NOMO-1 (cell line): Measurements from ENCODE around the gene KRT4.
"Not testable (repeated sequence)": the region's sequence is repeated elsewhere in the genome, so short reads cannot be mapped to it uniquely, and the experiment has no call there.

Experiments
- DNase-seq, 2 experiments: peaks; one replicate each; lab custom pipeline; 2025; ENCODE audit not compliant: unreplicated experiment in 2 of 2; lab: John Stamatoyannopoulos, UW

The KRT4 gene

GRCh38 chr12:52813885-52814709 lies at the start of gene KRT4:
KRT4 (minus strand) TSS chr12:52814116; CDS start chr12:52814058, 58 bp downstream.
- no peak for DNase-seq

DNA sequence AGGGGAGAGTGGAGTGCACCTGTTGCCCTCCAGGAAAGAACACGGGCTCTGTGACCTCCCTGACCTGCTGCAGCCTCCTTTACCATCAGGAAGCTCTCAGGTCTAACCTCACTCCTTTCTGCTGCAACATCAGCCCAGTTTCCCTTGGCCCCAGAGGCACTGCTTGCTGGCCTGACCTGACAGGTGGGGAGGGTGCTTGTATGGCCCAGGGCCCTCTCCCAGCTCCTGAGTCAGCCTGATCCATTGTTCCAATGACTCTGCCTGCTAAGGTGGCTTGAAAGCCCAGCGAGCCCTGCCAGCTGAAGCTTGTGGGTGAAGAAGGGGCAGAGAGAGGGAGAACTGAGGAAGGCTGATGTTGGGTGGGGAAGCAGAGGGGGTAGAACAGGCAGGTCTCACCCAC lies 48.1 kb upstream of the KRT4 start:
- DNase-seq, result no peak

DNA sequence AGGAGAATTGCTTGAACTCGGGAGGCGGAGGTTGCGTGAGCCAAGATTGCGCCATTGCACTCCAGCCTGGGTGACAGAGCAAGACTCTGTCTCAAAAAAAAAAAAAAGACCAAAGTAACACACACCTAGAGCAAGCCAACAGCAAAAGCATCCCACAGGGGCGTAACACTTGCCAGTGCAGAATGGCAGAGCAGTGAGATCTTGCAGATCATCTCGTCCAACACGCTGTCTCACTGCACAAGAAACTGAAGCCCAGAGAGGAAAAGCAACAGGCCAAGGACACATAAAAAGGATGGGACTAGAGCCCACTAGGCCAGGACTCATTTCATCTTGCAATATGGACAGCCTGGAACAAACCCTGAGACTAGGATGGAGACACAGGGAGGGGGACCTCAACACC lies 47.6 kb upstream of the KRT4 start:
- DNase-seq, result no peak

DNA sequence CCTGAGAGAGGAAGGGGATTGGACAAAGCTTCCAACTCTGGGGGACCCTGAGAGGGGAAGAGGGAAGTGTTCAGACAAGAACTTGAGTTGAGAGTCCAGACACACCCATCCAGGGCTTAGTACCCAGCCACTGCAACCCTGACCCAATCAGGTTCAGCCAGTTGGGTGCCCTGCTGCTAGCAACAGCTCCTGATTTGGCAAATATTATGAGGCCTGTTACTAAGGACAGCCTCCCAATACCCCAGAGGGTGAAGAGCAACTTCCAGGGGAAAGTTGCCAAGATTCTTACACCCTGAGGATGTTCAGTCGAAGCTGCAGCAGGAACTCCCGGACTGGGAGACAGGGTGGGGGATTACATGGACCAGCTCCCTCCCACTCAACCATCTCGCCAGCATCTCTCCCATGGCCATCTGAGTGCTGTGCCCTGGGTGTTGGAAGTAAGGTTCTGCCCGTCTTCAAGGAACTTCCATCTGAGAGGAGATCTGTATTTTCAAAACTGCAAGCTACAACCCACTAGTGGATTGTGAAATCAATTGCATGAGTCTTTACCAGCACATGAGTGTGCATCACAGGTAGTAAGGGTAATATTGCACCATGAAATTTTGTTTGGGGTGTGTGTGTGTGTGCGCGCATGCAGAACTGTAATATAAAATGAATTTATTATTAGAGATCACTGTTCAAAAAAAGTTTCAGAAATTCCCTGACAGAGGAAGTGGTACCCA lies 46.3 kb upstream of the KRT4 start:
- DNase-seq, result no peak

GRCh38 chr12:52857500-52857899 lies 43.6 kb upstream of the KRT4 start:
- no peak for DNase-seq

DNA sequence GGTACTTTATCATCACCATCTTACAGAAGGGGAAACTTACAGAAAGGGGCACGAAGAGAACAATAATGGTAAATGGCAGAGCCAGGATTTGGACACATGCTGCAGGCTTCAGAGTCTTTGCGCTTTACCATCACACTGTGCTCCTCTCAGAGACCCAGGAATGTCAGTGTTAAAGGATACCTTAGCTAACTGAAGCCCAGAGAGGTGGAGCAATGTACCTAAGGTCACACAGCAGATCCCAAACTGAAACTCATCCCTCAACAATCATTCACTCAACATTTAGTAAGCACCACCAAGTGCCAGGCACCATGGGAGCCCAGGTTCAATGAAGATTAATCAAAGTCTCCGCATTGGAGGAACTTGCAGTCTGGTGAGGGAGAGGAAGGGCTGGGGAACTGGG lies 42.9 kb upstream of the KRT4 start:
- DNase-seq, result no peak

- DNase-seq, result not testable (repeated sequence)
Observed at GRCh38 chr12:52856077-52856476, 42.2 kb upstream of the KRT4 start.

DNA sequence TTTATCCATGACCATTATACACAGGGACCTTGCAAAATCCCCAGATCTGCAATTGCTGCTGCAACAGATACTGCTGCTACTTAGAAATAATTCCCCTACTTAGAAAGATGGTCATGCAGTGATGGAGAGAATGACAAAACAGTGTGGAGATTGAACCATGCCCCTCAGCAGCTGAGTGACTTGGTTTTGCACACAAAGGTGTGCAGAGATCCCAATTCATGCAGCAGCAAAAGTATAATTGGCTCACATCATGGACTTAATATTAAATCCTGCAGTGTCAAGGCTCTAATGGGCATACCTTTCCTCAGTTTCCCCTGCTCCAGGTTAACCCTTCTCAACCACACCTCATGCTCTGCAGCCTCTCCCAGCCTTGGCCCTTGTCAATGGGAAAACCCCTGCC lies 37.9 kb upstream of the KRT4 start:
- no peak for DNase-seq

- DNase-seq, result no peak
Observed at GRCh38 chr12:52850681-52851080, 36.8 kb upstream of the KRT4 start.

GRCh38 chr12:52849511-52849910 lies 35.6 kb upstream of the KRT4 start:
- no peak for DNase-seq

DNA sequence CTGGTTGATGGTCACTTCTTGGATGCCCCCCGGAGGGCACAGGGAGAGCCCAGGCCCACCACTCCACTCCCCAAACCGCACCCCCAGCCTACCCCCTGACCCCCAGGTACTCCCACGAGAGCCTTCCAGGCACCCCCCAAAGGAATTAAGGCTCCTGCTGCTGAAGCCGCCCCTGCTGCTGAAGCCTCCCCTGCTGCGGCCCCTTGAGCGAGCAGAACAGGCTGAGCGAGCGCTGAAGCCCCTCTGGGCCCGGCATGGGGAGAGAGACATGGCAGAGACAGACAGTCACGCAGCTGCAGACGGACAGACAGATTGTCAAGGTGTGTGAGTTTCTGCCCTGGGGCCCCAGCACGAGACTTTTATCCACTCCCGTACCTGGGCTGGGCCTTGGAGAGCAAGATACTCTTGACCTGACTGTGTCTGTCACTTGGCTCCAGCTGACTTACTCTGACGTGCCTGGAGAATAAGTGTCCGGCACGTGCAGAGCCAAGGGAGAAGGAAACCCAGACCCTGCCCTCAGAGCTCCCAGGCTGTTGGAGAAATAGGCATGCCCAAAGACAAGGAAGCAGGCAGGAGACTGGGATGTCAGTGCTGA lies 34.8 kb upstream of the KRT4 start, which contains the start of gene KRT78:
TSS of gene KRT78 (minus strand) at position 334 of the 595 bp plus-strand sequence. CDS start at position 270, 64 bp downstream.
- DNase-seq, result no peak

GRCh38 chr12:52847335-52848102 lies 33.6 kb upstream of the KRT4 start:
- no peak for DNase-seq

- DNase-seq, result no peak
Observed at GRCh38 chr12:52846356-52846970, 32.5 kb upstream of the KRT4 start.

DNA sequence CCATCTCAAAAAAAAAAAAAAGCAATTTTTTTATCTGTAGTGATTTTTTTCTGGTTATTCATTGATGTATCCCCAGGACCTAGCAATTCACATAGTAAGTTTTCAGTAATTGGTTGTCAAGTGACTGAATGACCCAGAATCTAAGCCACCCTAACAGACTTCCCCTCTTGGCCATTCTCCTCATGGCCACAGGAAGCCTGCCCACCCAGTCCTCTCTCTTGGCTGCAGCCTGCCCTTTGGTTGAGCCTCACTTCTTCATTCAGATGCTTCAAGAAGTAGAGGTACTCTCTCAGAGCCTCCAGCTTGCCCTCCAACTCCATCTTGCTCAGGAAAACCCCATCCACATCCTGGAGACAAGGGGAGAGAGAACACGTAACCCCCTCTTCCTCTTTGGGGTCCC lies 32.0 kb upstream of the KRT4 start:
- DNase-seq, result no peak

- no peak for DNase-seq
Observed at GRCh38 chr12:52844386-52844785, 30.5 kb upstream of the KRT4 start.

- DNase-seq, result no peak
Observed at GRCh38 chr12:52839436-52840105, 25.7 kb upstream of the KRT4 start.

DNA sequence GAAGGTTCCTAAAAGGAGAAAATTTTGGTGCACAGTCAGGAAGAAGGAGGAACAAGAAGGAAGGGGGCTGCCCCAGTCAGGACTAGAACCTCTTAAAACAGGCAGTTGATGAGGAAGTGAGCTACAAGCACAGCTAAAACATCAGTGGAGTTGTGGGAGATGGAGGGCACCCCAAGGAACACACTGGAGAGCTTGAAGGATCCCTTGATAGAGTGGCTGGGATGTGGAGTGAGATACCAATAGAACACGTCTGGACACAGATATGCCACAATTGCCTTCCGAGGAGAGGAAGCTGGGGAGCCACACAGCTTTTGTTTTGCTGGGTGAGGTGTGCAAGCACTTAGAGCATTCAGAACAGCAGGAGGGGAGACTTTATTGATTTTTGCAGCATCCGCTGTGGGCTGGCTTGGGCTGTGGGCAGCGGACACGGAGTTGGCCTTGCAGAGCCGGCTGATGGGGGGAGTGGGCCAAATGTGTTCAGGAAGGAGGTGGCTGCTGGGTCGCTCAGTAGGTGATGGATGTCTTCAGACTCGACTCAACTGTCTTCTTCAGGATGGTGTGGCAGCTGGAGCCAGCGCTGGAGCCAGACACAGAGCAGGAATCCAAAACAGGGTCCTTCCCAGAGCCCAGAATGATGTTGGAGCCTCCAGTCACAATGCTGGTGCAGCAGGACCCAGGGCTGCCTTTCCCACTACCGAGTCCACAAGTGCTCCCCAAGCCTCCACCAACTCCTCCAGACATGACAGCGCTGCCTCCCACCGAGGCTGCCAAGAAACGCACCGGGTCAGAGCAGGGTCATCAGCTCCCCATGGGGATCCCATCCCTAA lies 24.9 kb upstream of the KRT4 start:
- DNase-seq, result no peak

DNA sequence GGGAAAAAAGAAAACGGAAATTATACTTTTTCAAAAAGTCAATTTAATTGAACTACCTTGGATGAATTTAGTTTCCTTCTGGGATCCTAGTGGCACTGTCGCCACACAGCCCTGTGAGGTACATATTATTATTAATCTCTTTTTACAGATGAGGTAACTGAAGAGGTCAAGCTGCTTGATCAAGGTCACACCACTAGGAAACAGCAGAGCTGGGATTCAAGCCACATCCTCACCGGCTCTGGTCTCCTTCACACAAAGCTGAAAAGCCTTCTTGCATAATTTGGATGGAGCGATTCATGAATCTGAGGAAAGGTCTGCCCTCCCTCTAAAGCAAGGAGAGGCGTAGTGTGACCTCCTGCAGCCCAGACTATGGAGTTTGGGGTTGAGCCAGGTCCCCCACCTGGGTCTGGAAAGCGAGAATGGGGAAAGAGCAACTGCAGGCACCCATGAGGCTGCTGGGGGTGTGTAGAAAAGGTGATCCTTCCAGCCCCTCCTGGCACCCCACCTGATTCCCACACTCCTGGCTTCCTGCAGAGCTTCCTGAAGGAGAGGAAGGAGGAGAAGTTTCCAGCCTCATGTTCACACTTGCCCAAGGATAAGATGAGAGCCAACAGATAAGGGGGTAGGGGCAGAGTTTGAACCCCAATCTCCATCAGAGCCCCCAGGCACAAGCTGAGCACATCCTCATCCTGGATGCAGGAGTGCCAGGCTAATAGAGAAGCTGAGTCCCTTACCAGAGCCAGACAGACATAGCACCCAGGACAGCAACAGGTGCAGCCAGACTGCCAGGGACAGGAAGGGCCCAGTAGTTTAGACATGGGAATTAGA lies 24.1 kb upstream of the KRT4 start:
- no peak for DNase-seq
